SK-N-MC (cell line): ENCODE results near the gene ABCB9.

Source experiments
- EZH2 ChIP-seq: fragments of 200-600 bp; sonication (generic); IDR thresholded peaks from one replicate; pipeline ENCODE4 v1.6.1; 2017; ENCODE audit warnings: antibody characterized with exemption
- POLR2AphosphoS5 ChIP-seq: IDR thresholded peaks from 2 replicates; pipeline ENCODE4 v1.6.1; 2012; ENCODE audit warnings: mild to moderate bottlenecking, low read depth, low read length, borderline replicate concordance

DNA sequence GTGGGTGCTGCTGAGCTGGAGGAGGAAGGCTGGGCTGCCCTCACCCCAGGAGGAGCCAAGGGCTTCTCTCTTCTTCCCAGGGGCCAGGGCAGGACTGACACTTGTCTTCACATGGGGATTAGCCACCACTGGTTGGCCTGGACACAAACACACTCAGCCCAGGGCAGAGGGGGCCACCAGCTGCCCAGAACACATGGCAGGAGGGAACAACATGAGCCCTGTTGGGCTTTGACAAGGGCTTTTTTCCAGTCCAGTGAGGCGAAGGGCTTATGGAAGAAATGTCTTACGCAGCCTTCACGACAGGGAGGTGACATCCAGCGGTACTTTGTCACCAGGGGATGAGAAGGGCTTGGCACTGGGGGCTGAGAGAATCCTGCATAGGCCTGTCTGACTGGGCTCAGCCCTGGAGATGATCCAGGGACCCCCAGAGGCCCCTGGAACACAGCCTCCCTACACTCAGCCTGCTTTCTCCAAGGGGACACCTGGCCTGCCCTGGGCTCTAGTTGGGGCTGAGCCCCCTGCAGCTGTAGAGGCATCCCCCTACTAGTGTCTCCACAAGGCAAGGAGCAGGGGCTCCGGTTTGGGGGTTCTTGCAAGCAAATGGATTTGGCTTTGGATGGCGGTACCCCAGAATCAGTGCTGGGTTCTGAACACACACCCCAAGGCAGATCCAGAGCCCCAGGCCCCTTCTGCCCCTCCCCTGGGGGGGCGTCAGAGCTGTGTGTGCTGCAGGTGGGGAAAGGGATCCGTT is 33.1 kb upstream of the ABCB9 start:
- TF ChIP-seq POLR2AphosphoS5 (no peak), EZH2 (no peak)
